HG02588 (cell line): ENCODE results near the gene EYA2.

Source experiments
- ATAC-seq: cut with Tn5 transposase; IDR thresholded peaks from one replicate; pipeline ENCODE4 v1.9.1; 2021; ENCODE audit warnings: mild to moderate bottlenecking, moderate library complexity; ENCODE audit not compliant: unreplicated experiment

Gene EYA2

DNA sequence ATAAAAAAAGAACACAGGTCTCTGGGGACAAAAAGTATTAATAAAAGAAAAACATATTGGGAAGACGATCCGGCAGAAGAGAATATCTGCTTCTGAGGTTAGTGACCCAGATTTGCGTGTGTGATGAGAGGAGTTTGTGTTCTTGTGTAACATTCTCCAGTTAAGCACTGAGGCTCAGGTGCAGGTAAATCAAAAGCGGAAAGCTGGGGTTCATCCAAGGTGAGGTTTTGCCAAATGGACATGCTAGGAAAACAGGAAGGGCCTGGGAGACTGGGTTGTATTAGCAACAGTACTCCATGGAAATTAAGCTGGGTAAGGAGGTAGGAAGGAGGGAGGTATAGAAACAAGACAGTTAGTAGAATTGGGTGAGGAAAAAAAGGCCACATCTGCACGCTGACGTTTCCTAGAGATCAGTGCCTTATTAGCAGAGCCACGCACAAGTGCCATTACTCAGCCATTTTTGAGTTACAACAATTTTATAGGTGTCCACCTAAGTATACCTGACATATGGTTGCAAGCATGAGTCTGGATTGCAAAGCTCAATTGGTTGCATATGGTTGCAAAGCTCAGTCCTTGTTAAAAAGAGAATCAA is 322.3 kb downstream of the EYA2 start:
- no peak for ATAC-seq

DNA sequence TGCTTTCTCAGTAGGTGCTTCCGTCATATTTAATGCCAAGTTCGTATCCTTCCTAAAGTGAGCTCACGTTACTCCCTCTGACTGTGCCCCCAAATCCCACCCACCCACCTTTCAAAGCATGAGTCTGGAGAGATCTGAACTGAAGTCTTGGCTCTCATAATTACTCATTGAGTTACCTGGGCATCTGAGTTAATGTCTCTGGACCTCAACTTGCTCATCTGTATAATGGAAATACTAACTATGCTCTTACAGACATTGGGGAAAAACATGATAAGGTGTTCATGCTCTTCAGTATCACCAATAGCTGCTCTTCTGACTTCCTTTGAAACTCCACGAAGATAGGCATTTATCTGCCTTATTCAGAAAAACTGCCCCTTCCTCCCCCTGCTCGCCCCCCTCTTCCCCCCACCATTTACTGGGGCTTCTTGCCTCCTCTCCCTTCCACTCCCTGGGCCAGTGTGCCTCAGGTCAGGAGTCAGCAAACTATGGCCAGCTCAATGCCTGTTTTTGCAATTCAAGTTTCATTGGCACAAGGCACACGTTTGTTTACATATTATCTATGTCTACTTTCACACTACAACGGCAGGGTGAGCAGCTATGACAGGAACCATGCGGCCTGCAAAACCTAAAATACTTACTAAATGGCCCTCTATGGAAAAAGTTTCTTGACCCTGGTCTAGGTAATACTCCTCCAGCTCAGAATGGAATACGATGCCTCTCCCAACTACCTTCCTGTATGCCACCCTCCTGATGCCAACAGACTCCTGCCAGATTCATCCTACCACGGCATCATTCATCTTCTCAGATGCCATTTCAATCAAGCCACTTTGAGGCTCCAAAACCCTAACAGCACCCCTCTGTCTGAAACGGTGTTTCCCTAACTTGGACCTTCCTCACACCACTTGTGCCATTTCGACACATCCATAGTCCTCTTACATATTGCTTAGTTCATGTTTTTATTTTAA is 323.1 kb downstream of the EYA2 start:
- no peak for ATAC-seq

DNA sequence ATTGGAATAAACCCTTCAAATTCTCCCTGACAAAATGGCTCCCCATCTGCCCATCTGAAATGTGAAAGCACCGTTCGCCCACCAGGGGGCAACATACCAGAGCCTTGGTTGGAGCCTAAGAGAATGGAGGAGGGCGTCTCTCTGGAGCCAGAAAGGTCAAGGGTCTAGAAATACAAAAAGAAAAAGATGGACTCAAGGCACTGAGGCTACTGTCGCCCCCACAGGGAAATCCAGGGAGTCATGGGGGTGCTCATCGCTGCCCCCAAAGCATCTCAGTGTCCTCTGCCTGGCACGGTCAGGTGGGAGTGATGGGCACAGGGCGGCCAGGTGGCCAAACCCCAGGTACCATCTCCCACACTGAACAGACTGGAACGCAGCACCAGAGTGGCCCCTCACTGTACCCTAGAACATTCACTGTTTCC is 325.5 kb downstream of the EYA2 start:
- ATAC-seq = no peak

DNA sequence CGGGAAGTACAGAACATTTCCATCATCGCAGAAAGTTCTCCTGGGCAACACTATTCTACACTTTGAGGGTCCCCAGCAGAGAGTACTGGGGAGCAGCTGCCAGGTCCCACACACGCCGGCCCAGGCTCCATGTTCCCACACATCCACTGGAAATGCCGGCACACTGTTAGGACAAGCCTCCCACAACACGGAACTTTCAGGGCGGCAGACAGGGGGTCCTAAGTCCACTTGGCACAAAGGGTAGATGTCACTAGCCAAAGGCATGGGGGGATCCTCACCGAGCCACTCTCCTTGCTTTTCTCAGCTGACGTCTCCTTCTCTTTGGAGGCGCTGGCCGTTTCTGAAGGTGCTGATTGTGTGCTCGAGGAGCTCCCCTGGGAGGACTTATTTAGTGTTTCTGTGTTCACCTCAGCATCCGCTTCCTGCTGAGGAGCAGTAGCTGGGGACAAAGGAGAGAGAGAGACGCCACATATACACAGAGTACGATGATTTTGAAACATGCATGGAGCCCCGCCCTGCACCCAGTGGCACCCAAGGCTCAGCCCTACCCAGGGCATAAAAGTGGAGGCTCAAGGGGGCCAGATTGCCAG is 326.5 kb downstream of the EYA2 start:
- no peak for ATAC-seq

DNA sequence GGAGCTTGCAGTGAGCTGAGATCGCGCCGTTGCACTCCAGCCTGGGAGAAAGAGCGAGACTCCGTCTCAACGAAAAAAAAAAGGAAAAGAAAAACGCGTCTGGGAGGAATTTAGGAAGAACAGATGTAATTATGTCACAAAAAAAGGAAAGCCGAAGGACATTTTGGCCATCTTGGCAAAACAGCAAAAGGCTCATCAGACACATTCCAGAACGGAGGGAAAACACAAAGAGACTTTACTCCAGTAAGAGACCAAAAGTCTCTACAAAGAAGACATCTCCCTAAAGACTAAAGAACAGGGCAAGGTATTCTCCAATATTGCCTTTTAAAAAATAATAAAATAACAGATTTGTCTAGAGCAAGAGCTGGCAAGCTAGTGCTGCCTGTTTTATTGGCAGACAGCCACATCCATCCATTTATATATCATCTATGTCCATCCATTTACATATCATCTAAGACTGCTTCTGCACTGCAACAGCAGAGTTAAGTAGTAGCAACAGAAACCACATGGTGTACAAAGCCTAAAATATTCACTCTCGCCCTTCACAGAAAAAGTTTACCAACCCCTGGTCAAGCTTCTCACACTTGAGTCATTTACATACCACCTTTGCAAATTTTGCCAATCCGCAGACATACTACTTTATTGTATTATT is 328.0 kb downstream of the EYA2 start:
- no peak for ATAC-seq

DNA sequence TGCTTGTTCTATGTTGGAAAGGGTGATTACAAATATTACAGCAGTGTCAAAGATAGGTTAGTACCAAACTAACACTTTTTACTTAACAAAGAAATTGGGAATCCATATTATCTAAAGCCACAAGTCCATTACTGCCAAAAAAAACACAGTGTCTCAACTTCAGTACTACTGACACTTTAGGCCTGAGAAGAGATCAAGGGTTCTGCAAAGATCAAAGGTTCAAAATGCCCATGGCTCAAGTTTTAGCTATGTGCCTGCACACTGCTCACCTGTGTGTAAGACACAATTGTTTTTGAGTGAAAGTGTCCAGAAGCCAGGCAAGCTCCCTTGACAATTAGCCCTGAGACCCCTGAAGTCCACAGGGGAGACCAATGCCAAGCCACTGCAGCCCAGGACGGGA is 329.3 kb downstream of the EYA2 start:
- ATAC-seq = no peak

DNA sequence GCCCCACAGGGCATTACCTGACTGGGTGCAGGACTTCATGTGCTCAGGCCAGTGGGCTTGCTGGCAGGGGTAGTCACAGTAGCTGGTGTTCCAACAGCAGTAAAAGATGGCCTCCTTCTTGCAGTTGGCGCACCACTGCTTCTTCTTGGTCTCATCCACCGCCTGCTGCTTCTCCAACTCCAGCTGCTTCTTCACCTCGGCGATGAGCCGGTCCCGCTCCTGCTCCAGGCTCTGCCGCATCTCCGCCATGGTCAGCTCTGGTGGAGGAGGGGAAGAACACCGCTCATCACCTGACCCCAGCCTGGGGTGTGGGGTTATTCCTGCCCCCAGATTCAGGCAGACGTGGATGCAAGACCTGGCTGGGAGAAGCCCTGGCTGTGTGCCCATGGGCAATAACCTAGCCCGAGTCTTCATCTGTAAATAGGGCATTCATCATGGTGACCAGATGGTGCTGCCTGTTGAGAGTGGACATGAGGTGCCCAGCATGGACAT is 329.7 kb downstream of the EYA2 start:
- no peak for ATAC-seq

DNA sequence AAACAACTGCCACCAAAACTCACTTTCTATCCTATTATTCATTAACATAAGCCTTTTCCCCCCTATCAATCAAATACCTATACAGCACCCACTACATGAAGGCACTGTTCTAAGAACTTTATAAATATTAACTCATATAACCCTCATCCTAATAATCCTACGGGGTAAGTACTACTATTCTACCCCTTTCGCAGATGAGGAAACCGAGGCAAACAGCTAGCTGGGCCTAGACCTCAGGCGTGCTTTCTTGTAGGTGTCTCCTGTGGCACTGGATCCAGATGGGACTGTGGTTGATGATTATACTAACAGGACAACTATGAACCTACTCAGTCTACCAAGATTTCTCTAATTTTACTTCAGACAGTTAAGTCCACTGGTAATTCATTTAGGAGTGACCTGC is 330.2 kb downstream of the EYA2 start:
- no peak for ATAC-seq

DNA sequence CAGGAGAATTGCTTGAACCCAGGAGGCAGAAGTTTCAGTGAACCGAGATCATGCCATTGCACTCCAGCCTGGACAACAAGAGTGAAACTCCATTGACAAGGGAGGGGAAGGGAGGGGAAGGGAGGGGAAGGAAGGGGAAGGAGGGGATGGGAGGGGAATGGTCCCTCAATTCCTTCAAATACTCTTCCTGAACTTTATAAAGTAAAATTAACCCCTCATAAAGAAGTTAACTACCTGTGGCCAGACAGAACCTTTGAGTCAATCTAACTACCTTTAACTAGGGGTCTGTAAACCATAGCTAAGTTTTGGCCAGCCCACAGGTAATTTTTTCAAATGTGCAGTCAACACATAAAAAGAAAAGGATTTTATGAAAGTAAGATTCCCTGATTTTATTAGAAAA is 330.8 kb downstream of the EYA2 start:
- ATAC-seq = no peak

DNA sequence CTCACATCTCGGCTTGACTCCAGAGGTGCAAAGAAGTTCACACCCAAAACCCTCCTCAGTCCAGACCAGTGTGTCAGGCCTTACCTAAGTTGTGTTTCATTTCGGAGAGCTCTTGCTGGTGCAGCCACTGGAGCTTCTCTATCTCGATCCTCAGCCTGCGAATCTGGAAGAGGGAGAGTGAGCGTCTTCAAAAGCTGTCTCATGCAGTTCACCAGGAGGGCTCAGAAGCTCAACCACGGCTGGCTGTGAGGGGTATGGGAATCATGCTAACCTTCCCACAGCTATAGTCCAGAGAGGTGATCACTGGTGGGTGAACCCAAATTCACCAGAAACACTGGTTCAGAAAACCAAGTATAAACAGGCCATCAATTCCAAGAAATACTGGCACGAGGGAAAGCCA is 332.5 kb downstream of the EYA2 start:
- ATAC-seq = no peak

DNA sequence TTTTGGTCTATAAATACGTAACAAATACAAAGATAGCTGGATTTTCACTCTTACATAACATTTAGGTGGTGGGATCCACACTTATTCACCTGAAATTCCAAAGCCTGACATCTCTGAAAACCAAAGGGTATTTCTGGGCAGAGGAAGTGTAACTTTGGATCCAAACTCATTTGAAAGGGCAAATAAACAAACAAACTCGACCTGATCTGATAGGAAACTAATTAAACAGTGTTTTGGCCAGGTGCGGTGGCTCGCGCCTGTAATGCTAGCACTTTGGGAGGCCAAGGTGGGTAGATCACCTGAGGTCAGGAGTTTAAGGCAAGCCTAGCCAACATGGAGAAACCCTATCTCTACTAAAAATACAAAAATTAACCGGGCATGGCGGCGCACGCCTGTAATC is 332.9 kb downstream of the EYA2 start:
- no peak for ATAC-seq

DNA sequence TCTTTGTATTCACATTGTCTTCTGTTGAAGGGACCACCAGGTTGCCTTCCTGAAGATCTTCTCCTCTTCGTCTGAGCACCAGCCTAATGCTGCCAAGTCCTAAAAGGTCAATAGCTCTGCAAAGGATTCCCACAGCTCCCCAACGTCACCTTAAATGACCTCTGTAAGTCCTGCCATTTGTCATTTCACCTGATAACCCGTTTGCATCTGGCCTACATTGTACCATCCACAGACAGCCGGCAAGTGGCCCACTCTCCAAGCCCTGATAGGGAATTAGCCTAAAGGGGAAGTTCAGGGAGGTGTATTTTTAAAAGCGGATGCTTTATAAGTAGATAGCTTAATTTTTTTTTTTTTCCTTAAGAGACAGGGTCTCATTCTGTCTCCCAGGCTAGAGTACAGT is 334.0 kb downstream of the EYA2 start:
- ATAC-seq = no peak

DNA sequence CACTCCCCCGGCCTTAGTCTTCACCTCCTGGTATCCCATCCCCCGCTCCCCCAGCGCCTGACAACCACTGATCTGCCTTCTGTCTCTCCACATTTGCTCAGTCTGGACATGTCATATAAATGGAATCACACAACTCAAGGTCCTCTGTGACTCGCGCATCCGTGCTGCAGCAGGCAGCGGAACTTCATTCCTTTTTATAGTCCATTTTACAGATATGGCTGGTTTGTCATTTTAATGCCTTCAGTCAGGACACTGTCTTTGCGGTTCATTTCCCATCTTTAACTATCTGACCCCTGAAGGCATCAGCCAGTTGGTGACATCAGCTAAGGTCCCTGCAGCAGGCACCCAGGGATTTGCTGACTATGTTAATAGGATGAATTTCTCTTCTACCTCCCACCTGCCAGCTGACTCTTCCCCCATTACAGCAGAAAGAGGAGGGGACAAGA is 336.2 kb downstream of the EYA2 start:
- no peak for ATAC-seq

DNA sequence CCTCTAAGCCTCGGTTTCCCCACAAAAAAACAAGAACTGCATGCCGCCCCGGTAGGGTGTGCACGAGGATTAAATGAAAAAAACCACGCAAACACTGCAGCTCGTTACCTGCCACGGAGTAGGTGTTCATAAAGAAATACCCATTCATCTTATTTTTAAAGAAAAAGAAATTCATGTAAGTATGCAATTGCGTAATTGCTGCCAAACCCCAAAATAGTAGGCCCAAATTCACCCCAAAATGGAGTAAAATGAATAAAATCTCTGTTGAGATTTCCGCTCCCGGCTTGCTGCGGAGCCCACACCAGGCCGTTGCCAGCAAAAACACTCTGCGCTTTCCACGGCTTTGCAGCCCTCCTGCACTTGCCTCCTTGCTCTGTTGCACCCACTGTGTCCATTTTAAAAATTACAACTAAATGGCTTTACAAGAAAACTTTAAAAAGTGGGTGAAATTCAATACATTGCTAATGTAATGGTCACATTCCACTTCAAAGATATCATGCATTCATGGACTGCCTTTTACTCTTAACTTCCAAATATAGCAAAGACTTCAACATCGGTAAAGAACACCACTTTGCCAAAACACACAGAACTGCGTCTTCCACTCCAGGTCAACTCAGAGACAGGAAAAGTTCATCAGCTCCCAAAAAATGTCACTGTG is 336.9 kb downstream of the EYA2 start:
- no peak for ATAC-seq

DNA sequence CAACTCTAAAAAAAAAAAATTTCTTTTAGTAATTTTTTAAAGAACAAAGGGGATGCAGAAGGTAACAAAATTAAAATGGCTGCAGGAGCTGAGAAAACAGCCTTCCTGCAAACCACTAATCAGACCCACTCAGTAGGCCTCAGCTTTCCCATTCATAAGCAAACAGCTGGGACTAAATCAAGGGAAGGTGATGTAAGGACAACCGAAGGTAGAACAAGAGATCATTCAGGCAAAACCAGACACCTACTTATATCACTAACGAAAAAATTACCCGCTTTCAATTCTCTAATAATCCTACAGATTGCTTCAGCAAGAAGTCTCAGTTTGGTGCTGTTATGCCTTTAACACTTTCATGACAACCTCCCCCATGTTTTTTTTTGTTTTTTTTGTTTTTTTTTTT is 337.9 kb downstream of the EYA2 start:
- ATAC-seq = no peak

DNA sequence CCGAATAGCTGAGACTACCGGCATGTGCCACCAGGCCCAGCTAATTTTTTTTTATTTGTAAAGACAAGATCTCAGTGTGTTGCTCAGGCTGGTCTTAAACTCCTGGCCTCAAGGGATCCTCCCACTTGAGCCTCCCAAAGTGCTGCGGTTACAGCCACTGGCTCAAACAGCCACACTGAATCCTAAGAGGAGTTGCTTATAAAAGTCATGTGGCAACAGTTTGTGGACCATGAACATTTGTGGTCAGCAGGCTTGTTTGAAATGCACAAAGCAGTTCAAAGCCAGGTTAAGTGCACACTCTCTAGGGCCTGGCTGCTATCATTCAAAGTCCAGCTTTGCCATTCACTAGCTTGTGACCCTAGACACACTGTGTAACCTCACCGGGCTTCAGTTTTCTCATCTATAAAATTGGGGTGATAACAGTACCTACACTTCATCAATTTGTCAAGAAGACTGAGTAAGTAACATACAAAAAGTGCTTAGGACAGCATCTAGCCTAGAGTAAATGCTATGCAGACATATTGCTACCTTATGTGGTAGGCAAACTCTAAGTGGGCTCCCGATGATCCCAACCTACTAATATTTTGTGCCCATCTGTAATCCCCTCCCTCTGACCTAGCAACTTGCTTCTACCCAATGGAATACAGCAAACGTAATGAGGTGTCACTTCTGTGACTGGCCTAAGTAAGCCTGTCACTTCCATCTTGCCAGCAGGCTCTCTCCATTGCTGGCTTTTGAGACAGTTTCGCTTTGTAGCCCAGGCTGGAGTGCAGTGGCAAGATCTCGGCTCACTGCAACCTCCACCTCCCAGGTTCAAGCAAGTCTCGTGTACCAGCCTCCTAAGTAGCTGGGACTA is 338.9 kb downstream of the EYA2 start:
- ATAC-seq = no peak

DNA sequence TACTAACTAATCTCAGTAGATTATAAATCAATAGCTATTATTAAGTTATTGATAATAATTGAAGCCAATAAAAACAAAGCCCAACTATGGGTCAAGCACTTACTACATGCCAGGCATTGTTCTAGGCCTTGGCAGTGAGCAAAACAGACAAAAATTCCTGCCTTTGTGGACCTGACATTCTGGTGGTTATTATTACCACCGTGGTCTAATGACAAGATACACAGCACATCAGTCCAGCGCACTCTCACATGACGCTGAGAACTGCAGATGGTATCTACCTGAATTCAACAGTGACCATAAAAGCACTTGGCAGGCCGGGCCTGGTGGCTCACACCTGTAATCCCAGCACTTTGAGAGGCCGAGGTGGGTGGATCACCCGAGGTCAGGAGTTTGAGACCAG is 340.5 kb downstream of the EYA2 start:
- no peak for ATAC-seq

DNA sequence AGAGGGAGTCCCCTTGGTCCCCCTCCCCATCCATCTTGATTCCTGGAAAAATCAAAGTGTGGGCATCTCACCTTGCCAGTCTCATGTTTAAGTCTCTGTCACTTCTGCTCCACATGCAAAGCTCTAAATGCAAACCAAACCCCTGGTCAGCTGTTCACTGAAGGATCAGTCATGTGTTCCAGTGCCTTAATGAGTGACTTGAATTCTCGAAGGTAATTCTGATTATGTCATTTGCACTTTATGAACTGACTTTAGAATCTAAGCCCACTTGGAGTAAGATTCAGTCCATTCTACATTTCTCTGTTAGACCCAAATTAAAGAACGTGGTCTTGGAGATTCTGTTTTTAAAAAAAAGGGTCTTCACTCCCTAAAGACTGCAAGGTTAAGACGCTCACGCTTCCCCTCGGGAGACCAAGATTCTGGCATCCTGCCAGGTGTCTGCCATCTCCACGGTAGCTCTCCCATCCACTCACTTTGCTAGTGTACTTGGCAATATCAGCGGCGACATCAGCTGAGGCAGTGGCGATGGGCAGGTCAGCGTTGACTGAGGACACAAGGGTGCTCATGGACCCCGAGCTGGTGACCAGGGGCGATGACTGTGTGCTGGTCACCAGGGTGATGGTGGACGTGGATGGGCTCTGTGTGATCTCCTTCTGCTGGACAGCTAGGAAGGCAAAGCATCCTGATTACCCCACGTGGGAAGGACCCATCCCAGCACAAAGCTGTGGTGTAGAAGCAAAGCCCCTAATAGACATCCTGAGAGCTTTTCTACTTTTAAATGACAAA is 341.4 kb downstream of the EYA2 start:
- no peak for ATAC-seq

DNA sequence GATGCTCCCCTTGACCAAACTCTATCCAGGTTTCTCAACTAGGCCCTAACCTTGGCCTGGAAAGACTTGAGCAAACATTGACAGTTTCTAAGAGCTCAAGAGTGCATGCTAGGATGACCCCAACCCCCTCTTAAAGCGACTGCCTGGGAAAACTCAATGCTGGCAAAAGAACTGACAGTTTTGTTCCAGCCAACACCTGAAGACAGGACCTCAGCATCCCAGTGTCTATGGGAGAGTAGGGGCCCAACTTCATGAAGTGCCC is 341.9 kb downstream of the EYA2 start:
- ATAC-seq = no peak
